Liver (tissue), 3 donors: ENCODE measurements around the gene ZNF490.

Experiments
- CTCF ChIP-seq: fragments of 150-350 bp; IDR thresholded peaks from 2 replicates; pipeline ENCODE4 v1.5.1; 2017; ENCODE audit warnings: improper control_type of control experiment, low read depth, low read length; ENCODE audit not compliant: missing input control
- EGR1 ChIP-seq, 2 donors: IDR thresholded peaks; 2 replicates each; pipeline ENCODE4 v1.6.1; 2016 to 2018; ENCODE audit warnings: antibody characterized with exemption in 2 of 2, low read depth in 2 of 2
- GABPA ChIP-seq, 2 donors: IDR thresholded peaks in 1 of 2; conservative IDR thresholded peaks in 1 of 2; 2 replicates each; pipeline ENCODE4 v1.6.1; 2016; ENCODE audit warnings: antibody characterized with exemption in 2 of 2, mild to moderate bottlenecking in 1 of 2, moderate library complexity in 1 of 2
- SP1 ChIP-seq: IDR thresholded peaks from 2 replicates; pipeline ENCODE4 v1.6.1; 2018; ENCODE audit warnings: antibody characterized with exemption, mild to moderate bottlenecking
- TAF1 ChIP-seq: conservative IDR thresholded peaks from 2 replicates; pipeline ENCODE4 v1.6.1; 2016; ENCODE audit warnings: antibody characterized with exemption, mild to moderate bottlenecking
- YY1 ChIP-seq: IDR thresholded peaks from 2 replicates; pipeline ENCODE4 v1.6.1; 2016; ENCODE audit warnings: antibody characterized with exemption, mild to moderate bottlenecking
- ZBTB33 ChIP-seq: IDR thresholded peaks from 2 replicates; pipeline ENCODE4 v1.6.1; 2016; ENCODE audit warnings: antibody characterized with exemption
- donor health status: healthy.
- donor health status: healthy.

GRCh38 chr19:12646551-12646950 lies 35.9 kb upstream of the ZNF490 start:
- TF ChIP-seq CTCF (no peak), YY1 (no peak), GABPA (IDR thresholded peaks at IDR 0.05 in 1 of 2, conservative IDR thresholded peaks at IDR 0.05 in 1 of 2) (no peak), TAF1 (no peak), ZBTB33 (no peak), EGR1 (IDR thresholded peaks at IDR 0.05; ENCODE audit: low read depth in 2 of 2) (no peak), SP1 (no peak)
